ENCODE measurements around the gene ARFGAP2.
"Not testable (repeated sequence)": the region's sequence is repeated elsewhere in the genome, so short reads cannot be mapped to it uniquely, and the experiment has no call there.

Gene ARFGAP2

DNA sequence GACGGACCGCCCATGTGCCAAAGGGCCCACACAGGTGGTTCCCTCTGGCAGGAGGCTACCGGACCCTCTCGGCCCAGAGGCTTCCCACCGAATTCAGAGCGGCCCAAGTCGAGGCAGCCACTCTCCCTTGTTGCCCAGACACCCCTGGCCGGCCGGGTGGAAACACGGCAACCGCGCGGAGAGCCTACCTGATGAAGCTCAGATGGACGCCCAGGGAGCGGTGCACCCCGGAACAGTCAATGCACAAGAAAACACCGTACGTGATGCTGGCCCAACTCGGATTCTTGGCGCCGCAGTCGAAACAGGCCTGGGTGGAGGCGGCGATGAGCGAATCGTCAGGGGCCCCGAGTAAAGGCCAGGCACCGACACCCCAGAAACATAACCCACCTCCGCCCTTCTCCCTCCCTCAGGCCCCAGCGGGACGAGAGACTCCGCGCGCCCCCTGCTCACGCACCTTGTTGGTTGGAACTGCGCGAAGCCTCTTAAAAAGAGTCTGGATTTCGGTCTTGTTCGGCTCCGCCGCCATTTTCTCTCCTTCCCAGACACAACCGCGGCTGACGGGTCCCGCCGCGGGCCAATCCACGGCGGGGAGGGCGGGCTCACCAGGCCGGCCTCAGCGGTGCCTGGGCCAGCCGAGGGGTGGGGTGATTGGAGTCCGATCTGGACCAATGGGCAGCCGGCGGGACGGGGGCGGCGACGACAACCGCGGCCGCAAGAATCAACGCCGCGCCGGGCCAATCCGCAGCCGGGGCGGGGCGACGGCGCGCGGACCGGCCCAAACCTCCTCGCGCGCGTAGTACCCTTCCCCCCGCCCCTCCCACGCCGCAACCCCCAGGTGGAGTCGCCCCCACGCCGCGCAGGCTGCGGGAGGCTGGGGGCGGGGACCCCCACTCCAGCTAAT lies at the start of gene ARFGAP2:
TSS of gene ARFGAP2 (minus strand) at position 552 of the 901 bp plus-strand sequence. CDS start at position 526, 26 bp downstream.
- in situ Hi-C loops (cut with HindIII; ENCODE audit: low sequenced_read_pairs) = no loop called here

DNA sequence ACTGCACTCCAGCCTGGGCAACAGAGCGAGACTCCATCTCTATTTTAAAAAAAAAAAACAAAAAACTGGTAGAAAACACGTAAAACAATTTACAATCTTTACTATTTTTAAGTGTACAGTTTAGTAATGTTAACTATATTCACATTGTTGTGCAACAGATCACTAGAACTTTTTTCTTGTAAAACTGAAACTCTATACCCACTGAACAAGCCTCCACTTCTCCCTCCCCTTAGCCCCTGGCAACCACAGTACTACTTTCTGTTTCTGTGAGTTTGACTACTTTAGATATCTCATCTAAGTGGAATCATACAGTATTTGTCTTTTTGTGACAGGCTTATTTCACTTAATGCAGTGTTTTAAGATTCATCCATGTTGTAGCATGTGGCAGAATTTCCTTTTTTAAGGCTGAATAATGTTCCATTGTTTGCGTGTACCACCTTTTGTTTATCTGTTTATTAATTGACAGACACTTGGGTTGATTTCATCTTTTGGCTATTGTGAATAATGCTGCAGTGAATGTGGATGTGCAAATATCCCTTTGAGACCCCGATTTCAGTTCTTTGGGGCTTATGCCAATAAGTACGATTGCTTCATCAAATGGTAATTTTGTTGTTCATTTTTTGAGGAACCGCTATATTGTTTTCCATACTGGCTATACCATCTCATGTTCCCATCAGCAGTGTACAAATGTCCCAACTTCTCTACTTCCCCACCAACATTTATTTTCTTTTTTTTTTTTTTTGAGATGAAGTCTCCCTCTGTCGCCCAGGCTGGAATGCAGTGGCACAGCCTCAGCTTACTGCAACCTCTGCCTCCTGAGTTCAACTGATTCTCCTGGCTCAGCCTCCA lies 49.1 kb upstream of the ARFGAP2 start:
- in situ Hi-C loops (cut with HindIII; ENCODE audit: low sequenced_read_pairs) = no loop called here

DNA sequence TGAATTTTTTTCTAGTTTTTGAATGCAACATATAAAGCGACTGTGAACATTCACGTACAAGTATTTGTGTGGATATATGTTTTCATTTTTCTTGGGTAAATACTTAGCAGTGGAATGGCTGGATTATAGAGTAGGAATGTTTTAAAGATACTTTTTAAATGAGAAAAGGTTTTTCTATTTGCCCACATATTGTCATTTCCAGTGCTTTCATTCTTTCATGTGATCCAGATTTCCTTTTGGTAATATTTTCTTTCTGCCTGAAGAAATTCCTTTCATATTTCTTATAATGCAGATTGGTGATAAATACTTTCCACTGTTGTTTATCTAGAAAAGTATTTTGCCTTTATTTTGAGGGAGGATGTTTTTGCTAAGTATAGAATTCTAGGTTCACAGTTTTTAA lies 46.0 kb upstream of the ARFGAP2 start:
- in situ Hi-C loops (cut with HindIII; ENCODE audit: low sequenced_read_pairs) = no loop called here

DNA sequence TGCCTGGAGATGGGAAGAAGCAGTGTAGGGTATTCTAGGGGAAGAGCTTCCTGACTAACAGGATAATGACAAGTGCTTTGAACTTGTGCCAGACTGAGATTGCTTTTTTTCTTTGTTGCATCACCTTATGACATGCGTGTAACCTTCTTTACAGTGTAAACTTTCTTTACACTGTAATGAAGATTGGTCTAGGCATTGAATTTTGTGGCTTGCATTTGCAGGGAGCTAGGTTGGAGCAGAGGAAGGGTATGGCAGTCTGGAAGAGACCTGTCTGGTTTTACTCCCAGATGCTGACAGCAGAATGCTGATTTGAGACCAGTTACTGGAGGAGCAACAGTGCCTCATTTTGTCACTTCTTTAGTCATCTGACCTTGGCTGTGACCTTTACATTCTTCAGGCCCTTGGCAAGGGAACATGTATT lies 43.7 kb upstream of the ARFGAP2 start:
- in situ Hi-C loops (cut with HindIII; ENCODE audit: low sequenced_read_pairs) = no loop called here

DNA sequence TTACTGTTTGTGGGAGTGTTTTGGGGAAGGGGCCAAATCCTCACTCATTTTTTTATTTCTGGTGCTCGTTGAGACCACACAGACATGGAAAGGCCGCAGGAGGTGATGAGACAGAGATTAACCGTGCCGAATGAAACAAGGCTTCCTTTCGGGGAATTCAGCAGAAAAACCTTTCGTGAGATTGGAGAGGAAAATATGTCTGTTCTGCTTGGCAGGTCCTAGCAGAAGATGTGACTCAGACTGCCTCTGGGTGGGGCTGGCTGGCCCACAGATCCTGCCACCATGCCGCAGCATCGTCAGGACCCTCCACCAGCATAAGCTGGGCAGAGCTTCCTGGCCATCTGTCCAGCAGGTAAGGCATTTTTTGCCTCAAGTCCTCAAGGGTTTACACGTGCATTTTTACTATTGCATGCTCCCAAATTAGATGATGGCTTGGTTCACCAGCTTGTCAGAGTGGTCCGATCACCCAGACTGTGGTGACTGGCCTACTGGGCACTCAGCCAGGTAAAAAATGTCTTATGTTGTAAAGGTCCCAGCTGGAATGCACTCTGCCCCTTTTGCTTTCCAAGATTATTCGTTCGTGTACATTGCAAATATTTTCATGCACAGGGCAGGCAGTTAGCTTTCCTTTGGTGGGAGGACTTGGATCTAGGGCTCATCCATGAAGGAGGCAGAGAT lies 39.6 kb upstream of the ARFGAP2 start:
- in situ Hi-C loops (cut with HindIII; ENCODE audit: low sequenced_read_pairs) = no loop called here

DNA sequence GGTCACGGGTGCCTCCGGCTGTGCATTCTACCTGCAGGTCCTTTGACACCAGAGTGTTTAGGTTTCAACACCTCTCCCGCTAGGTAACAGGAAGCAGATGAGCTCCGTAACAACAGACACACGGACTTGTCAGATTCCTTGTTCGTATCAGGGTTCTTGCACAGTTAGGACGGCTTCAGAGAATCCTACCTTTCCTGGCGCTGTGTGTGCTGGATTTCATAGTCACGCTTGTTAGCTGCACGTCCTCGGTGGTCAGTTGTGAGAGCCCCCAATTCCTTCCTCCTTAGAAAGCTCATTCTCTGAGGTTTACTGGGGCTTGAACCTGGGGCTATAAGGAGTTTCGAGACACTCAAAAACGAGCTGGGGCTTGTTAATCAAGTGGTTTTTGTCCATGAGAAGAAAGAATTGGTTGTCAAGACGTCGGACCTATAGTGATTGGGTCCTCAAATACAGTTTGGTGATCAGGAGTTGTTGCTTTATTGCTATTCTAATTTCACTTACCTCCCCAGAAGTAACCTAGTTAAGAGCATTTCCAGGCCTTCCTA lies 38.8 kb upstream of the ARFGAP2 start:
- in situ Hi-C loops (cut with HindIII; ENCODE audit: low sequenced_read_pairs) = no loop called here

DNA sequence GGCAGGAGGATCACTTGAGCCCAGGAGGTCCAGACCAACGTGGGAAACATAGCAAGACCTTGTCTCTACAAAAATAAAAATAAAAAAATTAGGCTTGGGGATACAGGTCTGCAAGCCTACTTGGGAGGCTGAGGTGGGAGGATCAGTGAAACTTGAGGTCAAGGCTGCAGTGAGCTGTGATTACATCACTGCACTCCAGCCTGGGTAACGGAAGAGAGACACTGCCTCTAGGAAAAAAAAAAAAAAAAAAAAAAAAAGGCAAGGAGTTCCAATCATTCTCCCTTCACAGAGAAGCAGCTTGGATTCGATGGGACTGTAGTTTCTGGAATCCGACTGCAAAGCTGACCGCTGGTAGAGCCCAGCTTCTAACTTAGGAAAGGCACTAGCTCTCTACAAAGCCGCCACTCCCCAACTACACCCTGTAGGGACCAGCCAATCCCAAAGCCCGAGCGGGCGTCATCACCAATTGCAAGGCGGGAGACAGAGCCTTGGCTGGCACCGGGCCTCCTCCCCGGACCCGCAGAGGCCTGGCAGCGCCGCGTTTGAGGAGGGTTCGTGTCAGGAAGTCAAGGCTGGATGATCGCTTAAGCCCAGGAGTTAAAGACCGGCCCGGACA lies 37.4 kb upstream of the ARFGAP2 start:
- in situ Hi-C loops (cut with HindIII; ENCODE audit: low sequenced_read_pairs) = no loop called here

DNA sequence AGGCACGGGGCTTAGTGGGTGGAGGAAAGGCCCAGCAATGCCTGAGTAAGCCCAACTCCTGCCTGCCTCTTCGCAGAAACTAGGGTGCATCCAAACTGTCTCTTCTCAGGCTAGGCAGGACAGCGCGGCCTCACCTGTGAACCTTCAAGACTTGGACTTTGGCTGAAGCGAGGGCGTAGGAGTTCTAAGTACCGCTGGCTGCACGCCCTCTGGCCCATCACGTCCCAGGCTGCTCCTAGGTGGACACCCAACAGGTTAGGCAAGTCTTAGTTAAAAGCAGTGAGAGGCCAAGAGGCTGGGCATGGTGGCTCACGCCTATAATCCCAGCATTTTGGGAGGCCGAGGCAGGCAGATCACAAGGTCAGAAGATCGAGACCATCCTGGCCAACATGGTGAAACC lies 36.3 kb upstream of the ARFGAP2 start:
- in situ Hi-C loops (cut with HindIII; ENCODE audit: low sequenced_read_pairs) = no loop called here

DNA sequence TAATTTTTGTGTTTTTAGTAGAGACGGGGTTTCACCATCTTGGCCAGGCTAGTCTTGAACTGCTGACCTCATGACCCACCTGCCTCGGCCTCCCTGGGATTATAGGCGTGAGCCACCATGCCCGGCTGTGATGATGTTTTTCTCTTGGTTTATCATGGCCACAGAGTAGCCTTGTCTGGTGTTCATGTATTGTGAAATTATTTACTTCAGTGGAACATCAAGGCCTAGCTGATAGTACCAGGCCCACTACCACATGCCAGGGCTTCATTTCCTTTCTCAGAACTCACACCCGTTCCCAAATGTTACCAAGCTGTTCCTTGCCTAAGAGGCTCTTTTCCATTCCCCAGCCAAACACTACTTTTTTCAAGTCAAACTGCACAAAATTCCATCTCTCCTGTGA lies 31.9 kb upstream of the ARFGAP2 start:
- in situ Hi-C loops (cut with HindIII; ENCODE audit: low sequenced_read_pairs) = no loop called here

DNA sequence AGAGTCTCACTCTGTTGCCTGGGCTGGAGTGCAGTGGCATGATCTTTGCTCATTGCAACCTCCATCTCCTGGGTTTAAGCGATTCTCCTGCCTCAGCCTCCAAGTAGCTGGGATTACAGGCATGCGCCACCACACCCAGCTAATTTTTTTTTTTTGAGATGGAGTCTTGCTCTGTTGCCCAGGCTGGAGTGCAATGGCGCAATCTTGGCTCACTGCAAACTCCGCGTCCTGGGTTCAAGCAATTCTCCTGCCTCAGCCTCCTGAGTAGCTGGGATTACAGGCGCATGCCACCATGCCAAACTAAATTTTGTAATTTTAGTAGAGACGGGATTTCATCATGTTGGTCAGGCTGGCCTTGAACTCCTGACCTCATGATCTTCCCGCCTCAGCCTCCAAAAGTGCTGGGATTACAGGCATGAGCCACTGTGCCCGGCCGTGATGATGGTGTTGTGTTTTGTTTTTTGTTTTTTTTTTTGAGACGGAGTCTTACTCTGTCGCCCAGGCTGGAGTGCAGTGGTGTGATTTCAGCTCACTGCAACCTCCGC lies 31.4 kb upstream of the ARFGAP2 start:
- in situ Hi-C loops (cut with HindIII; ENCODE audit: low sequenced_read_pairs) = not testable (repeated sequence)

DNA sequence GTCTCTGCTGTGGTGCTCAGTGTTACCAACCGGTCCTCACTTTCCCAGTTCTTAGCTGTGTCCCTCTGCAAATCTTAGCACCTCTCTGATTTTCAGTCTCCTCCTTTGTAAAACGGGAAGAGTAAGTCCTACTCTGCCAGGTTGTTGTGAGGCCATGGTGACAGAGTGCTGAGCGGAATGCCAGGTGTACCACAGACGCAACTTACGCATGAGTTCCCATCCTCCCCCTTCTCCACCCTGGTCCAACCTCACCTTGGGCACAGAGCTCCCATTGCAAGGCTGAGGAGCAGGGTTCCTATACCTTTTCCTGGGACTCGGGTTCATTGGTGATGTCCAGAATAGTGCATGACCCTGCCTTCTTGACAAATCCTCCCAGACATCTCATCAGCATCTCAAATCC lies 30.8 kb upstream of the ARFGAP2 start:
- in situ Hi-C loops (cut with HindIII; ENCODE audit: low sequenced_read_pairs) = no loop called here

DNA sequence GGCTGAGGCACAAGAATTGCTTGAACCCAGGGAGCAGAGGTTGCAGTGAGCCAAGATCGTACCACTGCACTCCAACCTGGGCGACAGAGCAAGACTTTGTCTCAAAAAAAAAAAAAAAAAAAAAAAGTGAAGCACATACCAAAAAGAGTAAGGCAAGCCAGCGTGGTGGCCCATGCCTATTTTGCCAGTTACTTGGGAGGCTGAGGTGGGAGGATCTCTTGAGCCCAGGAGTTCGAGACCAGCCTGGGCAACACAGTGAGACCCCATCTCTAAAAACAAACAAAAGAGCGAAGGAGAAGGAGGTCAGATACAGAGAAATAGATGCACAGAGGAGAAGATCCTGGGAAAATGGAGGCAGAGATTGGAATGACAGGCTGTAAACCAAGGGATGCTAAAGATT lies 29.9 kb upstream of the ARFGAP2 start:
- in situ Hi-C loops (cut with HindIII; ENCODE audit: low sequenced_read_pairs) = not testable (repeated sequence)

DNA sequence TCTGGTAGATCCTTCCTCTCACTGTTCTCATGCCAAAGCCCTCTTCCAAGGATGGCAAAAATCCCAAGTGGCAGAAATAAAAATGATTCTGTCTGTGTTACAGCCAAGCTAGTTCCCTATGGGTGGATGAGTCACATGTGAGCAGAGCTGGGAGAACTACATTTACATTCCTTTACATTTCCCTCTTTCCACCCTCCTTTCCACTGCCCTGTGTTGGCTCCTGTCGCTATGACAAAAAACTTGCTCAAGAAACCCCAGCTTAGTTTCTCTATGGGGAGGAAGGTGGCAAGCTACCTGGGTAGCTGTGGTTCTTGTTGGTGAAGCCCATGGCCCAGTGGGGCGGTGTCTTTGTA lies 27.9 kb upstream of the ARFGAP2 start:
- in situ Hi-C loops (cut with HindIII; ENCODE audit: low sequenced_read_pairs) = no loop called here

DNA sequence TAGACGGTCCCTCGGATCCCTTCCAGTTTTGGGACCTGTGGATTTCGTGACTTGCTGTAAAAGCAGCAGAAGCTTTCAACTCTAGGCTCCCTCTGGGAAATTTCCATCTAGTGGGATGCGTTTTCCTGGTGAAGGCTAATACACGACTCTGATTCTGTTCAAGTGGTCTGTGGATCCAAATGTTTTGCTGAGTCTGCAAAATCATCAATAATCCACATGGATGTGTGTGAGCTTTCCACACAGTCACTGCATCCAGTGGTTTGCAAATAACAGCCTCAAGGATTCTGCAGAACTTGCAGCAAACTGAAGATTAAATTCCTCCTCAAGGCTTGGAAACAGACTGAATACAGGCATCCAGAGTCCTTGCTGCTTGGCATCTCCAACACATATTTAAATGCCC lies 25.9 kb upstream of the ARFGAP2 start:
- in situ Hi-C loops (cut with HindIII; ENCODE audit: low sequenced_read_pairs) = no loop called here

DNA sequence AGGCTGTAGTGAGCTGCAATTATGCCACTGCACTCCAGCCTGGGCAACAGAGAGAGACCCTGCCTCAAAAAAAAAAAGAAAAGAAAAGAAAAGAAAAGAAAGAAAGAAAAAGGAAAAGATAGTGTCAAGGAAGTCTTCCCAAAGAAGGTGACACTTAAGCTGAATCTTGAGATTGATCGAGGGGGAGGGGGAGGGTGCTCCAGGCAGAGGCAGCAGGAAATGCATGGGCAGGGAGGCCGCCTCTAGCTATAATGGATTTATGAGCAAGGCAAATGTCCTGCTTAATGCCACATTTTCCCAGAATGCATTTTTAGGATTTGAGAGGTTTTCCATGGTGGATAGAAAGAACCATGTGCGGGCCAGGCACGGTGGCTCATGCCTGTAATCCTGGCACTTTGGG lies 24.3 kb upstream of the ARFGAP2 start:
- in situ Hi-C loops (cut with HindIII; ENCODE audit: low sequenced_read_pairs) = no loop called here

DNA sequence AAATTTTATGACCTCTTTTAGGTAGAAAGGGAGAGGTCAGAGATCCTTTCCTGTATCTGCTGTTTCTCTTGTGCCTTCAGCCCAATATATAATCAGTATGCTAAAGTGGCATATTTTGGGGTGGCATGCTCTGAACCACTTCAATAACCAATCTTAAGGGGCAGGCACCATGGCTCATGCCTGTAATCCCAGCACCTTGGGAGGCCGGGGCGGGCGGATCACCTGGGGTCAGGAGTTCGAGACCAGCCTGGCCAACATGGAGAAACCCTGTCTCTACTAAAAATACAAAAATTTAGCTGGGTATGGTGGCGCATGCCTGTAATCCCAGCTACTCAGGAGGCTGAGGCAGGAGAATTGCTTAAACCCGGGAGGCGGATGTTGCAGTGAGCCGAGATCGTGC lies 21.5 kb upstream of the ARFGAP2 start:
- in situ Hi-C loops (cut with HindIII; ENCODE audit: low sequenced_read_pairs) = not testable (repeated sequence)

DNA sequence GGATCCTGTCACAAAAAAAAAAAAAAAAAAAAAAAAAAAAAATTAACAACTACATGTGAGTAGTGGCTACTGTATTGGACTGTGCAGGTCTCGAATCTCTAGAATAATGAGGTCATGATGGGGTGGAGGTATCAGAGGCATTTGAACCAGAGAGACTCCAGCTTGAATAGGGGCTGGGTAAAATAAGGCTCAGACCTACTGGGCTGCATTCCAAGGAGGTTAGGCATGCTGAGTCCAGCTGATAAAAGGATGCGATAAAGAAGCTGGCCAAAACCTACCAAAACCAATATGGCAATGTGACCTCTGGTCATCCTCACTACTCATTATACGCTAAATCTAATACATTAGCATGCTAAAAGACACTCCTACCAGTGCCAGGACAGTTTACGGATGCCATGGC lies 15.4 kb upstream of the ARFGAP2 start:
- in situ Hi-C loops (cut with HindIII; ENCODE audit: low sequenced_read_pairs) = no loop called here

DNA sequence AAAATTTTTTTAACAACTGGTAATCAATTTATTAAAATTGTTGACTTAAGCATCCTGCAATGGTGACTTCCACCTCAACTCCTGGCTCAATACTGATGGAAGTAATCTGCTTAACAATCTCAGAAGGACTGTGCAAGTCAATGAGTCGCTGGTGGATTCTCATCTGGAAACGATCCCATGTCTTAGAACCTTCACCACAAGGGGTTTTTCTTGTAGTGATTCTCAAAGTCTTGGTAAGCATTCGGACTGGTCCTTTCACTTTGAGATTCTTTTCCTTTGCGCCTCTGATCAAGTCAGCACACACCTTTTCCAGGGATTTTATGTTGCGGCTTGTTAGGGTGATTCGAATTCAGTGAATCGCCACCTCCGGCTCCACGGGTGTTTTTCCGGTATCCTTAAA lies 14.5 kb upstream of the ARFGAP2 start:
- in situ Hi-C loops (cut with HindIII; ENCODE audit: low sequenced_read_pairs) = not testable (repeated sequence)

DNA sequence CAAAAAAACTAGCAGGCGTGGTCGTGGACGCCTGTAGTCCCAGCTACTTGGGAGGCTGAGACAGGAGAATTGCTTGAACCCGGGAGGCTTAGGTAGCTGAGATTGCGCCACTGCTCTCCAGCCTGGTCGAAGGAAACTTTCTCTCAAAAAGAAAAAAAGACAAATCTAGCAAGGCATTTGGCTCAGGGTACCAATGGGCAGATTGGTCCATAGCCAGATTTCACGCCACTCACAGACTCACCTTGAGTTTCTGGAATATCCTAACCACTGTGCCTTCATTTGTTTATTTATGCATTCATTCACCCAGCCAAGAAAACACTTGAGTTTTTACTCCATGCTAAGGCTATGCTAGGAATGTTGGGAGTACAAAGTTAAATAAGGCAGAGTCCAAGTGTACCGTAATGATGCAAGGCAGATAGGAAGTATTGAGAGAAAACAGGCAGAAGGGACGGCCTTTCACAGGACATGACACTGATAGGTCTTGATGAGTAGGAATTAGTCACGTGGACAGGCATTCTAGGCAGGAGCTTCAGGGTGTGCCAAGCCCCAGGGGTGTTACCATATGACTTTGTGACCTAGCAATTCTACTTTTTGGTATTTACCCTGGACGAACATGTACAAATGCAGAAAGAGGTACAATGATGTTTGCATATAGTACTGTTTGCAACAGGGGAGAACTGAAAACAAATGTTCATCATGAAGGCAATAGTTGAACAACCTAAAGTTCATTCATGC lies 12.6 kb upstream of the ARFGAP2 start:
- in situ Hi-C loops (cut with HindIII; ENCODE audit: low sequenced_read_pairs) = no loop called here

DNA sequence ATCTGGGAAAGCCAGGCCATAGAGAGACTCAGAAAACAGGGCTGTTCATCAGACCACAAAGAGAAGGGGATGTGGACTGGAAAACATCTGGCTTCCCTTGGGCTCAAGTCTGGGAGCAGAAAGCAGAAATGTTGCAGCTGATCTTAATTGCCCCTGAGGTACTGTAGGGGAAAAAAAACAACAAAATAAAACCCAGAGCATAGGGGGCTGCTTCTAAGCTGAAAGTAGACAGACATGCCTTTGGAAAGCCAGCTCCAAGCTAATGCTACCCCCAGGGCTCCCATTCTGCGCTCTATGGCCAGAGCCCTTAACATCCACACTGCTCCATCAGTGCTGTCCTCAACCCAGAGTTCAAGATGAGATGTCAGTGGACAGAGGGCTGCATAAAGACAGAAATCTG lies 11.6 kb upstream of the ARFGAP2 start:
- in situ Hi-C loops (cut with HindIII; ENCODE audit: low sequenced_read_pairs) = no loop called here

Data from DLD1 (cell line).